SK-N-SH treated with all-trans-retinoic acid at 6 μM for 48 hours (cell line): ENCODE results near the gene KRT36.

ENCODE experiments used
- ATAC-seq: fragments of 200-7000 bp; cut with Tn5 transposase; 3 replicates; pipeline ENCODE4 v1.9.1; 2020; ENCODE audit warnings: mild to moderate bottlenecking, moderate library complexity
- ARNTL ChIP-seq: fragments of 450-650 bp; formaldehyde crosslinking; IDR thresholded peaks from 2 replicates; pipeline ENCODE4 v1.5.0; 2020; ENCODE audit warnings: low read depth, mild to moderate bottlenecking, moderate library complexity, borderline replicate concordance
- BACH2 ChIP-seq: fragments of 250-450 bp; sonication (Bioruptor Pico); IDR thresholded peaks from 2 replicates; pipeline ENCODE4 v1.9.0; 2021; ENCODE audit warnings: mild to moderate bottlenecking, borderline replicate concordance
- CREB5 ChIP-seq: fragments of 250-450 bp; sonication (Bioruptor Pico); IDR thresholded peaks from 2 replicates; pipeline ENCODE4 v1.5.1; 2020; ENCODE audit warnings: low read depth, mild to moderate bottlenecking, moderate library complexity
- CSDC2 ChIP-seq: fragments of 250-450 bp; sonication (Bioruptor Pico); IDR thresholded peaks from 2 replicates; pipeline ENCODE4 v1.5.0; 2020; ENCODE audit warnings: mild to moderate bottlenecking, moderate library complexity
- CSRNP3 ChIP-seq: fragments of 250-450 bp; sonication (Bioruptor Pico); IDR thresholded peaks from 2 replicates; pipeline ENCODE4 v1.5.1; 2021; ENCODE audit warnings: mild to moderate bottlenecking, moderate library complexity
- ESRRG ChIP-seq: fragments of 250-450 bp; sonication (Bioruptor Pico); IDR thresholded peaks from 2 replicates; pipeline ENCODE4 v1.6.1; 2021; ENCODE audit warnings: mild to moderate bottlenecking
- GLIS3 ChIP-seq: fragments of 250-450 bp; sonication (Bioruptor Pico); IDR thresholded peaks from 2 replicates; pipeline ENCODE4 v1.5.0; 2020; ENCODE audit warnings: mild to moderate bottlenecking, moderate library complexity
- ISL1 ChIP-seq: fragments of 250-450 bp; sonication (Bioruptor Pico); IDR thresholded peaks from 2 replicates; pipeline ENCODE4 v2.1.2; 2022; ENCODE audit warnings: mild to moderate bottlenecking, moderate library complexity
- OSR1 ChIP-seq: fragments of 250-450 bp; sonication (Bioruptor Pico); IDR thresholded peaks from 2 replicates; pipeline ENCODE4 v1.8.0; 2022; ENCODE audit warnings: moderate library complexity, mild to moderate bottlenecking, inconsistent platforms
- PATZ1 ChIP-seq: fragments of 250-450 bp; sonication (Bioruptor Pico); IDR thresholded peaks from 2 replicates; pipeline ENCODE4 v1.8.0; 2020; ENCODE audit warnings: mild to moderate bottlenecking, moderate library complexity, borderline replicate concordance
- POU6F1 ChIP-seq: fragments of 250-450 bp; sonication (Bioruptor Pico); IDR thresholded peaks from 2 replicates; pipeline ENCODE4 v1.8.0; 2021; ENCODE audit warnings: low read depth, mild to moderate bottlenecking, moderate library complexity, borderline replicate concordance
- PPARA ChIP-seq: fragments of 250-450 bp; sonication (Bioruptor Pico); IDR thresholded peaks from 2 replicates; pipeline ENCODE4 v1.5.0; 2020; ENCODE audit warnings: mild to moderate bottlenecking, borderline replicate concordance
- RARB ChIP-seq: fragments of 250-450 bp; sonication (Bioruptor Pico); IDR thresholded peaks from 2 replicates; pipeline ENCODE4 v1.8.0; 2021; ENCODE audit warnings: mild to moderate bottlenecking, moderate library complexity
- SNAI2 ChIP-seq: fragments of 250-450 bp; sonication (Bioruptor Pico); IDR thresholded peaks from 2 replicates; pipeline ENCODE4 v1.5.0; 2020; ENCODE audit warnings: mild to moderate bottlenecking, moderate library complexity
- ZC3H10 ChIP-seq: fragments of 250-450 bp; sonication (Bioruptor Pico); IDR thresholded peaks from 2 replicates; pipeline ENCODE4 v1.5.1; 2021; ENCODE audit warnings: mild to moderate bottlenecking, moderate library complexity
- ZFP3 ChIP-seq: fragments of 250-450 bp; sonication (Bioruptor Pico); IDR thresholded peaks from 2 replicates; pipeline ENCODE4 v1.5.0; 2020; ENCODE audit warnings: mild to moderate bottlenecking, moderate library complexity
- ZFP30 ChIP-seq: fragments of 450-650 bp; formaldehyde crosslinking; IDR thresholded peaks from 2 replicates; pipeline ENCODE4 v1.5.0; 2022; ENCODE audit warnings: mild to moderate bottlenecking, moderate library complexity
- ZNF565 ChIP-seq: fragments of 450-650 bp; formaldehyde crosslinking; conservative IDR thresholded peaks from 2 replicates; pipeline ENCODE4 v1.5.0; 2020; ENCODE audit warnings: low read depth, mild to moderate bottlenecking, moderate library complexity
- ZNF70 ChIP-seq: fragments of 450-650 bp; formaldehyde crosslinking; IDR thresholded peaks from 2 replicates; pipeline ENCODE4 v1.5.0; 2020; ENCODE audit warnings: mild to moderate bottlenecking, moderate library complexity

The KRT36 gene

GRCh38 chr17:41511116-41511515 is 21.4 kb upstream of the KRT36 start:
- no peak for ATAC-seq
- no peak for TF ChIP-seq GLIS3
- no peak for TF ChIP-seq POU6F1 (CRISPR knock-in tag)
- no peak for TF ChIP-seq CREB5 (CRISPR knock-in tag)
- no peak for TF ChIP-seq RARB (CRISPR knock-in tag)
- TF ChIP-seq ZFP30 (CRISPR knock-in tag), result no peak
- TF ChIP-seq ZNF70 (CRISPR knock-in tag), result no peak
- TF ChIP-seq PPARA (CRISPR knock-in tag), result no peak
- TF ChIP-seq OSR1 (CRISPR knock-in tag), result no peak
- no peak for TF ChIP-seq ZFP3
- no peak for TF ChIP-seq BACH2
- no peak for TF ChIP-seq CSRNP3 (CRISPR knock-in tag)

GRCh38 chr17:41510251-41511065 is 20.7 kb upstream of the KRT36 start:
- TF ChIP-seq ESRRG (no peak), SNAI2 (CRISPR knock-in tag) (no peak), GLIS3 (no peak), ZC3H10 (CRISPR knock-in tag) (no peak), ZFP3 (no peak), PPARA (CRISPR knock-in tag) (no peak), POU6F1 (CRISPR knock-in tag) (no peak), RARB (CRISPR knock-in tag) (no peak), ISL1 (no peak), PATZ1 (CRISPR knock-in tag) (no peak), ARNTL (CRISPR knock-in tag) (no peak)
- TF ChIP-seq, all 23 proteins: peak for 0
- no peak for ATAC-seq

GRCh38 chr17:41507315-41507880 is 17.7 kb upstream of the KRT36 start:
- ATAC-seq, result no peak
- no peak for TF ChIP-seq BACH2
- TF ChIP-seq, all 23 proteins: peak for 0

- ATAC-seq, result no peak
Measured at GRCh38 chr17:41505809-41506767, 16.4 kb upstream of the KRT36 start.

More at GRCh38 chr17:41505809-41506767, 16.4 kb upstream of the KRT36 start:
- TF ChIP-seq ZFP30 (CRISPR knock-in tag) (no peak), ESRRG (no peak), CSRNP3 (CRISPR knock-in tag) (no peak), SNAI2 (CRISPR knock-in tag) (no peak), CSDC2 (CRISPR knock-in tag) (no peak), ZFP3 (no peak), ZNF565 (no peak)
